Right ventricle myocardium inferior (tissue), 1 donor: ENCODE measurements around the gene MAP1S. TPM values are rescaled to one million over a fixed set of nuclear protein-coding genes. Genes with fewer than 3 reads are reported as not detected.
A peak's percentile ranks its signal among the peaks of the same experiment; 100 is the strongest.

ENCODE experiments used
- ATAC-seq: fragments of 200-7000 bp; cut with Tn5 transposase; one replicate; pipeline ENCODE4 v1.9.1; 2020; ENCODE audit warnings: mild to moderate bottlenecking, moderate library complexity
- DNase-seq: peaks from one replicate; pipeline ENCODE4 v3.0.0; 2021; ENCODE audit errors: missing footprints
- intact Hi-C: fragments of 100-400 bp; cut with DNase I; formaldehyde crosslinking; loops from one replicate; pipeline ENCODE4 v1.11.0; 2022
- total RNA-seq: library from RNA; stranded (reverse); fragmentation: NEBNext Ultra II Directional; extraction: Animal tissue kit (Norgen Biotek cat#: 25700); gene quantifications from one replicate; pipeline ENCODE4 v1.2.1, GENCODE V29; 2021
- donor health status: DM: no; HTN: yes; CAD: no; lungs with severe emphysema.

MAP1S gene
- total RNA-seq, 1 donor from 2014 or later = 26.0 TPM

- intact Hi-C loops = no loop called here
- no peak for ATAC-seq
- no peak for DNase-seq
Observed at GRCh38 chr19:17726136-17726741, 7.0 kb downstream of the MAP1S start.

DNA sequence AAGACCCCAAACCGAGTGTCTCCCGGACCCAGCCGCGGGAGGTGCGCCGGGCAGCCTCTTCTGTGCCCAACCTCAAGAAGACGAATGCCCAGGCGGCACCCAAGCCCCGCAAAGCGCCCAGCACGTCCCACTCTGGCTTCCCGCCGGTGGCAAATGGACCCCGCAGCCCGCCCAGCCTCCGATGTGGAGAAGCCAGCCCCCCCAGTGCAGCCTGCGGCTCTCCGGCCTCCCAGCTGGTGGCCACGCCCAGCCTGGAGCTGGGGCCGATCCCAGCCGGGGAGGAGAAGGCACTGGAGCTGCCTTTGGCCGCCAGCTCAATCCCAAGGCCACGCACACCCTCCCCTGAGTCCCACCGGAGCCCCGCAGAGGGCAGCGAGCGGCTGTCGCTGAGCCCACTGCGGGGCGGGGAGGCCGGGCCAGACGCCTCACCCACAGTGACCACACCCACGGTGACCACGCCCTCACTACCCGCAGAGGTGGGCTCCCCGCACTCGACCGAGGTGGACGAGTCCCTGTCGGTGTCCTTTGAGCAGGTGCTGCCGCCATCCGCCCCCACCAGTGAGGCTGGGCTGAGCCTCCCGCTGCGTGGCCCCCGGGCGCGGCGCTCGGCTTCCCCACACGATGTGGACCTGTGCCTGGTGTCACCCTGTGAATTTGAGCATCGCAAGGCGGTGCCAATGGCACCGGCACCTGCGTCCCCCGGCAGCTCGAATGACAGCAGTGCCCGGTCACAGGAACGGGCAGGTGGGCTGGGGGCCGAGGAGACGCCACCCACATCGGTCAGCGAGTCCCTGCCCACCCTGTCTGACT is 7.9 kb downstream of the MAP1S start:
- intact Hi-C loops = no loop called here
- ATAC-seq (peak; percentile 21), DNase-seq (no peak)

- ATAC-seq = no peak
- DNase-seq = no peak
- intact Hi-C loops = no loop called here
Observed at GRCh38 chr19:17727843-17728242, 8.6 kb downstream of the MAP1S start.

GRCh38 chr19:17733127-17733526 is 13.8 kb downstream of the MAP1S start:
- ATAC-seq (no peak), DNase-seq (no peak)

DNA sequence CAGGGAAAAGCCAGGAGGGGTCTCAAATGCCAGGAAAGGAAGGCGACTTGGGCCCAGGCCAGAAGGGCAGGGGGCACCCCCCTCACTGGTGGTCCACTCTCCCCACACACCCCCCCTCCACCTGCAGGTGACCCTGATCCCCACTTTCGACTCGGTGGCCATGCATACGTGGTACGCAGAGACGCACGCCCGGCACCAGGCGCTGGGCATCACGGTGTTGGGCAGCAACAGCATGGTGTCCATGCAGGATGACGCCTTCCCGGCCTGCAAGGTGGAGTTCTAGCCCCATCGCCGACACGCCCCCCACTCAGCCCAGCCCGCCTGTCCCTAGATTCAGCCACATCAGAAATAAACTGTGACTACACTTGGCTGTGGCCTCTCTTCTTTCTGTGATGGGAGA is 14.9 kb downstream of the MAP1S start:
- no peak for ATAC-seq

More at GRCh38 chr19:17733127-17733526, 13.8 kb downstream of the MAP1S start:
- intact Hi-C loops = no loop called here

DNA sequence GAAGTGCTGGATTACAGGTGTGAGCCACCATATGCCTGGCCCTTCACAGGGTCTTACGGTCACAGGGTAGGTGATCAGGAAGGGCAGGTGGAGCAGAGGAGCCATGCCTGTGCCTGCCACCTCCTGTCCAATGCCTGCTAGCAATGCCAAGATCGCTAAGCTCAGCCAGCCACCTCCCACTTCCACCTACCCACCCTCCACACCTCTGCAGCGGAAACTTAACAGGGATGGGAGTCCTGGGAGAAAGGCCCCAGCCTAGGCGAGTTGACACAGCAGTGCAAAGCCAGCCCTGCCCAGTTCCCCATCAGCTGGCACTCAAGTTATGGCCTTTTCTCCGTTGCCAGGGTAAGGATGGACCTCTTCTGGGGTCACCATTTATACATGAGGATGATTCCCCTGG is 16.1 kb downstream of the MAP1S start:
- DNase-seq (no peak), ATAC-seq (no peak)
- intact Hi-C loops = no loop called here

More for the DNA sequence above, 14.9 kb downstream of the MAP1S start:
- intact Hi-C loops = no loop called here
- no peak for DNase-seq

GRCh38 chr19:17737690-17738153 is 18.4 kb downstream of the MAP1S start:
- DNase-seq (no peak), ATAC-seq (no peak)
- intact Hi-C loops = no loop called here

DNA sequence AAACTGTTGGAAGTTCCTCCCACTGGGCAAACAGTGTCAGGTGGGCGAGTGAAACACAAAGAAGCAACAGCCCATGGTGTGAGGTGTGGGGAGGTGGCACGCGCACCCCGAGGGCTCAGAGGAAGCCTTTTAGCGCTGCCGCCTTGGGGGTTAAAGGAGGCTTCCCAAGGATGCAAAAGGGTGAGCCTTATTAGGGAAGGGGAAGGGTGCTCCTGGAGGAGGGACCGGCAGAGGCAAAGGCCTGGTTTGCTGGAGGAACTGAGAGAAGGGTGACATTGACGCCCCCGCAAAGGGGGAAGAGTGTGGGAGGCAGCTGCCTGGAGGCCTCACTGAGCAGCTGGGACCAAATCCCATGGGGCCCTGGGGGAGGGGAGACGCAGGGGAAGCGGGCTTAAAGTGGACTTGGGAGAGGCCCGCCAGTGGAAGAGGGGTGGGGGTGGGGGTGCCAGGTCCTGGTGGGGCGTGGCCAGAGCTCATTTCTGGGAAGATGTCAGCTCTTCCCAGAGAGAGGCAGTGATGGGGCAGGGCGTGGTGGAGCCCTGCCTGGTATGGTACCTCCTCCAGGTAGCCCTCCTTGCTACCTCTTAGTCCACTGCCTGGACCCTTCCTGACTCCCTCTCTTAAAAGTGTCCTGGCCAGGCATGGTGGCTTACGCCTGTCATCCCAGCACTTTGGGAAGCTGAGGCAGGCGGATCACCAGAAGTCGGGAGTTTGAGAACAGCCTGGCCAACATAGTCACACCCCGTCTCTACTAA is 20.0 kb downstream of the MAP1S start:
- ATAC-seq = peak; percentile 10
- intact Hi-C loops = no loop called here
- no peak for DNase-seq

DNA sequence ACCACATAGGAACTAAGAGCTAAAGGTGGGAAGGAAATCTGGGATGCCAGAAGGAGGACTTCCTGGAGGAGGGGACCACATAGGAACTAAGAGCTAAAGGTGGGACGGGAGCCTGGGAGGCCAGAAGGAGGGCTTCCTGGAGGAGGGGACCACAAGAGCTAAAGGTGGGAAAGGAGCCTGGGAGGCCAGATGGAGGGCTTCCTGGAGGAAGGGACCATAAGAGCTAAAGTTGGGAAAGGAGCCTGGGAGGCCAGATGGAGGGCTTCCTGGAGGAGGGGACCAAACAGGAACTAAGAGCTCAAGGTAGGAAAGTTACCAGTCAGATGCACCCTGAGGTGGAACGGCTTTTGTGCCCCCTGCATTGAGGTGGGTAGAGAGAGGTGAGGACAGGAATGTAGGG is 22.2 kb downstream of the MAP1S start:
- ATAC-seq = no peak
- intact Hi-C loops = no loop called here
- DNase-seq = no peak

- DNase-seq = no peak
- intact Hi-C loops = no loop called here
- no peak for ATAC-seq
Observed at GRCh38 chr19:17743874-17744580, 24.7 kb downstream of the MAP1S start.

- intact Hi-C loops = no loop called here
- peak; percentile 97 for DNase-seq
- ATAC-seq = peak; percentile 96
Observed at GRCh38 chr19:17747205-17748098, 28.2 kb downstream of the MAP1S start.

GRCh38 chr19:17748884-17749638 is 29.8 kb downstream of the MAP1S start:
- intact Hi-C loops = no loop called here
- DNase-seq = no peak
- no peak for ATAC-seq

DNA sequence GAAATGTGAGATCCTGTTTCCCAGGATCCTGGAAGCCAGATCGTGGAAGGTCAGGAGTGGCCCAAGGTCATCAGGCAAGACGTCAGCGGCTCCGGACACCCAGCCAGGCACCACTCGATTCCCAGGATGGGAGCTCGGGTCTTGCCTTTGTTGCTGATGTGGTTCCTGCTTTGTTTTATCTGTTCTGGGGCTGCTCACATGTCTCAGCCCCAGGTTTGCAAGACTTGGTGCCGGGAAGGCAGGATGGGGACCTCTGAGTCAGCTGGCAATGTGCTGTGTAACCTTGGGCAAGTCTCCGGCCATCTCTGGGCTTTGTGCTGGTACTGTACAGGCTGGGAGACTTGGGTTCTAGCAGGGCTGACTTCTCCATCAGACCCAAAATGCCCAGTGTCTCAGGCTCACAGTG is 30.6 kb downstream of the MAP1S start:
- intact Hi-C loops = no loop called here
- DNase-seq (no peak), ATAC-seq (no peak)

DNA sequence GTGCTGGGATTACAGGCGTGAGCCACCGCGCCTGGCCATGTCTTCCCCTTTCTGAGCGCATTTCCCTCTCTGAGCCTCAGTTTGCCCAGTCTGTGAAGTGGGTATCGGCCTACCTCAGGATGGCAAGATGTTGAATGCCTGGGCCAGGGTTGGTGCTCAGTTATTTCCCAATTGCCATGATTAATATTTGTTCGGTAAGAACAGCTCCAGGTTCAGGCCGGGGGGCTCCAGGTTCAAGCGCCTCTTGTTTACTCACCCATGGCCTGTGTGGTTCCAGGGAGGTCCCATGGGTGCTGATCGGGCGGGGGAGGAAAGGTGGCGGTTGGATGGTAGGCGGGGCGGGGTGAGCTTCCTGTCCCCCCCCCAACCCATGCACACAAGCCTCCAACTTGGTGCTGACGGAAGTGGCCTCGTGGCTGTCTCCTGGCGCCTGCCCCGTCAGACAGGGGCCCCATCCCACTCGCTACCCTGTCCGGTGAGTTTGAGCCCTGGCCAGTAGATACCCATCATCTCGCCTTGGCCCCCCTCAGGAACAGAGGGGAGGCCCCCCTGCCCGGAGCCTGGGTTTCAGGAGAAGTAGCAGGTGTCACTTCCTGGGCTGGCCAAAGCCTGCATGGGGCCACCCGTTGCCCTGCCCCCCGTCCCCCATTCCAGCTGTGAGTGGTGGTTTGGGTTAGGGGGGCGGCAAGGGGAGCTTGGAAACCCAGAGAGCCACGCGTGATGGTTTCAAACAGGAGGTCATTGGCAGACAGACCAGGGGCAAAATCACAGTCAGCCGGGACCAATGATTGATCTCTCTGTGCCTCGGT is 32.0 kb downstream of the MAP1S start, which contains the start of gene FCHO1:
Gene FCHO1, plus strand, starts transcription at position 375 of the 809 bp plus-strand sequence. CDS start 3,688 bp downstream, outside the sequence.
- ATAC-seq = no peak

GRCh38 chr19:17751912-17752273 is 32.6 kb downstream of the MAP1S start:
- intact Hi-C loops = no loop called here
- ATAC-seq = no peak
- no peak for DNase-seq

More for the DNA sequence above, 32.0 kb downstream of the MAP1S start, which contains the start of gene FCHO1:
- intact Hi-C loops = no loop called here
- DNase-seq = peak; percentile 81

DNA sequence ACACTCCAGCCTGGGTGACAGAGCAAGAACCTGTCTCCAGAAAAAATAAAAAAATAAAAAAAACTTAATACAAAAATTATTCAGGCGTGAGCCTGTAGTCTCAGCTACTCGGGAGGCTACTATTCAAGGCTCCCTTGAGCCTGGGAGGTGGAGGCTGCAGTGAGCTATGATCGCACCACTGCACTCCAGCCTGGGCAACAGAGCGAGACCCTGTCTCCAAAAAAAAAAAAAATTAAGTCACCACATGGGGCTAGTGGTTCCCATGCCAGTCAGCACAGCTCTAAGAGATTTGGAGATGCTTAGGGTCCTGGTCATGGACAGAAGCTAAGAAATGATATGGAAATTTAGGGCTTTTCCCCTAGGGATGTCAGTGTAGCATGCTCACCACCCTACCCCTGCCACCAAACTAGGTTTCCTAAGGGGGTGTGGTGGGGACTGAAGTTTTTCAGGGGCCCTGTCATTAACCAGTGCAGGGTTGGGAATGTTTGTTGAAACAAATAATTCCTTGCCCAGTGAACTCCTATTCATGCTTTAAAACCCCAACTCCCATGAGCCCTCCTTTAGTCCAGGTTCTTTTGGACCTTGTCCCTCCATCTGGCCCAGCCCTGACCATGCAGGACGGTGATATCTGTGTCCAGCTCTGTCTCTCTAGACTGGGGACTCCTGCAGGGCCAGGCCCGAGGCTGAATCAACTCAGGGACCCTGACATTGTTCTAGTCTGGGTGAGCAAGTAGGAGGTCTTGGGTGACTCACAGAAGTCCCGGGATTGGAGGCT is 33.8 kb downstream of the MAP1S start:
- DNase-seq (no peak), ATAC-seq (no peak)
- intact Hi-C loops = no loop called here
